GM23338 (cell line): ENCODE results near the gene SOHLH1. TPM values are rescaled to one million over a fixed set of nuclear protein-coding genes. Genes with fewer than 3 reads are reported as not detected.
A peak's percentile ranks its signal among the peaks of the same experiment; 100 is the strongest.

ENCODE experiments used
- ATAC-seq: fragments of 200-7000 bp; cut with Tn5 transposase; 3 replicates; pipeline ENCODE4 v1.9.1; 2020
- DNase-seq: peaks from one replicate; pipeline ENCODE4 v3.0.0-alpha.2; 2015; ENCODE audit warnings: low spot score
- H2AFZ ChIP-seq: fragments of 200-600 bp; sonication (generic); 2 replicates; pipeline ENCODE4 v1.8.0; 2016; ENCODE audit warnings: antibody characterized with exemption, mild to moderate bottlenecking, moderate library complexity
- H3F3A ChIP-seq: fragments of 200-600 bp; sonication (generic); replicated peaks from 2 replicates; pipeline ENCODE4 v1.8.0; 2017; ENCODE audit warnings: antibody characterized with exemption, mixed run types, low read depth
- H3K27ac ChIP-seq: fragments of 200-600 bp; sonication (generic); 2 replicates; pipeline ENCODE4 v1.6.1; 2016; ENCODE audit warnings: low read depth
- H3K27me3 ChIP-seq: fragments of 200-600 bp; sonication (generic); 2 replicates; pipeline ENCODE4 v1.8.0; 2016; ENCODE audit warnings: mild to moderate bottlenecking, mixed run types, moderate library complexity; ENCODE audit not compliant: insufficient read depth
- H3K36me3 ChIP-seq: fragments of 200-600 bp; sonication (generic); 2 replicates; pipeline ENCODE4 v1.8.0; 2016; ENCODE audit warnings: mild to moderate bottlenecking; ENCODE audit not compliant: insufficient read depth
- H3K4me1 ChIP-seq: fragments of 200-600 bp; sonication (generic); 2 replicates; pipeline ENCODE4 v1.8.0; 2016; ENCODE audit warnings: mild to moderate bottlenecking, moderate library complexity; ENCODE audit not compliant: insufficient read depth
- H3K4me2 ChIP-seq: fragments of 200-600 bp; sonication (generic); 2 replicates; pipeline ENCODE4 v1.7.1; 2017; ENCODE audit warnings: mixed run types
- H3K4me3 ChIP-seq: fragments of 200-600 bp; sonication (generic); 2 replicates; pipeline ENCODE4 v1.6.1; 2016; ENCODE audit warnings: mixed run types
- H3K79me2 ChIP-seq: fragments of 200-600 bp; sonication (generic); replicated peaks from 2 replicates; pipeline ENCODE4 v1.8.0; 2017; ENCODE audit warnings: mild to moderate bottlenecking; ENCODE audit not compliant: insufficient read depth
- H3K9me2 ChIP-seq: fragments of 200-600 bp; sonication (generic); 2 replicates; pipeline ENCODE4 v1.8.0; 2017; ENCODE audit not compliant: insufficient read depth
- H4K20me1 ChIP-seq: fragments of 200-600 bp; sonication (generic); replicated peaks from 2 replicates; pipeline ENCODE4 v1.8.0; 2017; ENCODE audit warnings: mild to moderate bottlenecking; ENCODE audit not compliant: insufficient read depth
- H3K27ac Mint-ChIP-seq: 2 replicates; pipeline ENCODE4 v1.8.0; 2020; ENCODE audit warnings: inconsistent platforms, mild to moderate bottlenecking, moderate library complexity, mixed read lengths
- H3K27me3 Mint-ChIP-seq: 3 replicates; pipeline ENCODE4 v1.8.0; 2022; ENCODE audit warnings: low read depth, mild to moderate bottlenecking, moderate library complexity, mixed read lengths, inconsistent platforms; ENCODE audit not compliant: insufficient read depth, poor library complexity
- H3K36me3 Mint-ChIP-seq: 3 replicates; pipeline ENCODE4 v1.8.0; 2021; ENCODE audit warnings: low read depth, mild to moderate bottlenecking, inconsistent platforms, moderate library complexity, mixed read lengths
- H3K4me1 Mint-ChIP-seq: 3 replicates; pipeline ENCODE4 v1.8.0; 2020; ENCODE audit warnings: mild to moderate bottlenecking, inconsistent platforms, mixed read lengths
- H3K4me3 Mint-ChIP-seq: 3 replicates; pipeline ENCODE4 v1.8.0; 2021; ENCODE audit warnings: moderate library complexity, mild to moderate bottlenecking, inconsistent platforms, mixed read lengths
- H3K9me3 Mint-ChIP-seq: 3 replicates; pipeline ENCODE4 v1.8.0; 2020; ENCODE audit warnings: moderate library complexity, mild to moderate bottlenecking, inconsistent platforms, mixed read lengths
- CTCF ChIP-seq, 2 experiments: fragments of 200-600 bp in 1 of 2; sonication (generic) in 1 of 2; conservative IDR thresholded peaks; 2 replicates each; pipeline versions ENCODE4 v1.5.1 to v1.6.1; 2016 to 2017; ENCODE audit warnings: antibody characterized with exemption in 2 of 2, low read depth in 2 of 2, mild to moderate bottlenecking in 2 of 2, moderate library complexity in 1 of 2
- ETS1 ChIP-seq: IDR thresholded peaks from 2 replicates; pipeline ENCODE4 v1.6.1; 2016; ENCODE audit warnings: antibody characterized with exemption
- EZH2 ChIP-seq: fragments of 200-600 bp; sonication (generic); IDR thresholded peaks from one replicate; pipeline ENCODE4 v1.8.0; 2017; ENCODE audit warnings: antibody characterized with exemption, mild to moderate bottlenecking, low read depth; ENCODE audit not compliant: unreplicated experiment
- NANOG ChIP-seq: IDR thresholded peaks from 2 replicates; pipeline ENCODE4 v1.6.1; 2016; ENCODE audit warnings: antibody characterized with exemption, borderline replicate concordance
- ZNF331 ChIP-seq: fragments of 250-450 bp; sonication (Bioruptor Pico); IDR thresholded peaks from 2 replicates; pipeline ENCODE4 v1.5.0; 2020; ENCODE audit warnings: low read depth, mild to moderate bottlenecking, moderate library complexity
- ZNF462 ChIP-seq: fragments of 250-450 bp; sonication (Bioruptor Pico); IDR thresholded peaks from 2 replicates; pipeline ENCODE4 v1.5.0; 2020; ENCODE audit warnings: mild to moderate bottlenecking, moderate library complexity
- polyA plus RNA-seq: library from polyadenylated mRNA; unstranded; fragments of >200 nt; fragmentation: Nextera tagmentation; extraction: Ambion mirVana; gene quantifications from 2 replicates; pipeline ENCODE4 v1.2.1, GENCODE V29; 2016
- total RNA-seq: library from RNA; depleted of rRNA; stranded (reverse); fragments of >200 nt; shearing (Covaris generic); gene quantifications from 2 replicates; pipeline ENCODE4 v1.2.3, GENCODE V29; 2014

The SOHLH1 gene
- total and polyA plus RNA-seq, 2 experiments from 2014 or later = 0.21 TPM; not detected in 1

GRCh38 chr9:135698767-135699166 is 514 bp downstream of the SOHLH1 start:
- Mint-ChIP-seq H3K4me1 (peaks cover 3% of the 10 kb centered on the region; the same call in 2 of the 3 replicates), H3K4me3 (no peak overlapping the region), H3K36me3 (no peaks in the 10 kb centered on the region), H3K9me3 (no peaks in the 10 kb centered on the region), H3K27me3 (peaks cover 14% of the 10 kb centered on the region), H3K27ac (no peak overlapping the region)
- no peaks in the 10 kb centered on the region for H3K79me2 ChIP-seq
- no peaks in the 10 kb centered on the region for H3K36me3 ChIP-seq
- H3K4me2 ChIP-seq = no peak overlapping the region
- H3K4me1 ChIP-seq = no peaks in the 10 kb centered on the region
- no peak overlapping the region for H3K4me3 ChIP-seq
- peak; percentile 17 for ATAC-seq
- H3F3A ChIP-seq = no peaks in the 10 kb centered on the region
- H4K20me1 ChIP-seq = no peaks in the 10 kb centered on the region
- H3K27me3 ChIP-seq = 0 out of 2 replicates have a peak, but pooled peaks cover 3% of the 10 kb centered on the region
- no peaks in the 10 kb centered on the region for H3K9me2 ChIP-seq
- TF ChIP-seq ETS1 (no peak), ZNF462 (no peak), CTCF (conservative IDR thresholded peaks at IDR 0.05; ENCODE audit: low read depth in 2 of 2) (peak; percentile 27 to 32), EZH2 (no peak), ZNF331 (CRISPR knock-in tag) (no peak), NANOG (no peak)
- H2AFZ ChIP-seq = no peak overlapping the region
- DNase-seq = peak; percentile 40
- H3K27ac ChIP-seq = no peak overlapping the region
